Measurements from ENCODE around the gene TARM1.
"Not testable (repeated sequence)": the region's sequence is repeated elsewhere in the genome, so short reads cannot be mapped to it uniquely, and the experiment has no call there.

TARM1 gene

GRCh38 chr19:54081032-54081431 is at the start of gene TARM1:
TSS of gene TARM1 (minus strand) at chr19:54081365. CDS start at chr19:54081340, 25 bp downstream.
- DNase-seq, result no peak

- no peak for DNase-seq
These were observed 48.4 kb upstream of the TARM1 start for GRCh38 chr19:54129617-54129996.

- no peak for DNase-seq
These were observed 47.8 kb upstream of the TARM1 start for GRCh38 chr19:54128796-54129616.

- no peak for DNase-seq
These were observed 47.2 kb upstream of the TARM1 start for GRCh38 chr19:54128441-54128725.

- DNase-seq, result no peak
These were observed 46.7 kb upstream of the TARM1 start for GRCh38 chr19:54127688-54128440.

- DNase-seq, result no peak
These were observed 44.5 kb upstream of the TARM1 start for GRCh38 chr19:54125713-54126112.

GRCh38 chr19:54124393-54124792 is 43.2 kb upstream of the TARM1 start:
- no peak for DNase-seq

- DNase-seq, result no peak
These were observed 42.5 kb upstream of the TARM1 start for GRCh38 chr19:54123682-54124081.

GRCh38 chr19:54121259-54121658 is 40.1 kb upstream of the TARM1 start:
- no peak for DNase-seq

GRCh38 chr19:54115109-54116063 is 34.2 kb upstream of the TARM1 start, which contains the start of the genes PRPF31 and TFPT:
TSS of gene PRPF31 (plus strand) at chr19:54115754. CDS start at chr19:54118279, 2,525 bp downstream.
TSS of gene TFPT (minus strand) at chr19:54115657. CDS start at chr19:54115269, 388 bp downstream.
- peak; percentile 96 for DNase-seq

- peak in 1 of 2 donors; percentile 20 for DNase-seq
These were observed 33.4 kb upstream of the TARM1 start for GRCh38 chr19:54114340-54115108.

- DNase-seq, result no peak
These were observed 28.5 kb upstream of the TARM1 start for GRCh38 chr19:54109651-54110050.

GRCh38 chr19:54108496-54108895 is 27.3 kb upstream of the TARM1 start:
- DNase-seq, result no peak

- DNase-seq, result no peak
These were observed 26.8 kb upstream of the TARM1 start for GRCh38 chr19:54107876-54108490.

GRCh38 chr19:54106716-54107115 is 25.6 kb upstream of the TARM1 start:
- DNase-seq, result no peak

GRCh38 chr19:54105796-54106195 is 24.6 kb upstream of the TARM1 start:
- DNase-seq, result no peak

GRCh38 chr19:54104998-54105715 is 24.0 kb upstream of the TARM1 start:
- no peak for DNase-seq

GRCh38 chr19:54102421-54103169 is 21.4 kb upstream of the TARM1 start, which contains the start of gene NDUFA3:
TSS of gene NDUFA3 (plus strand) at chr19:54102855. CDS start at chr19:54102879, 24 bp downstream.
- peak; percentile 94 to 96 for DNase-seq

GRCh38 chr19:54100561-54100960 is 19.4 kb upstream of the TARM1 start, which contains the start of gene OSCAR:
TSS of gene OSCAR (minus strand) at chr19:54100803. CDS start at chr19:54100792, 11 bp downstream.
- no peak for DNase-seq

- not testable (repeated sequence) for DNase-seq
These were observed 18.7 kb upstream of the TARM1 start for GRCh38 chr19:54099903-54100255.

Measured in hippocampal formation (tissue), 2 donors.